ENCODE measurements around the gene TBXT.
"Not testable (repeated sequence)": the region's sequence is repeated elsewhere in the genome, so short reads cannot be mapped to it uniquely, and the experiment has no call there.

TBXT gene

GRCh38 chr6:166172546-166172945 lies 4.9 kb upstream of the TBXT start:
- DNase-seq (ENCODE audit: low read depth in 2 of 2) = no peak

- DNase-seq (ENCODE audit: low read depth in 2 of 2) = no peak
Measured at GRCh38 chr6:166169549-166170421, 2.1 kb upstream of the TBXT start.

- DNase-seq (ENCODE audit: low read depth in 2 of 2) = no peak
Measured at GRCh38 chr6:166168616-166169548, 1.2 kb upstream of the TBXT start.

- no peak for DNase-seq (ENCODE audit: low read depth in 2 of 2)
Measured at GRCh38 chr6:166167258-166167731, 356 bp downstream of the TBXT start.

GRCh38 chr6:166166314-166167257 lies 1.1 kb downstream of the TBXT start:
- DNase-seq (ENCODE audit: low read depth in 2 of 2) = no peak

GRCh38 chr6:166165558-166166313 lies 1.9 kb downstream of the TBXT start:
- no peak for DNase-seq (ENCODE audit: low read depth in 2 of 2)

- no peak for DNase-seq (ENCODE audit: low read depth in 2 of 2)
Measured at GRCh38 chr6:166162599-166163342, 4.9 kb downstream of the TBXT start.

- no peak for DNase-seq (ENCODE audit: low read depth in 2 of 2)
Measured at GRCh38 chr6:166157930-166158617, 9.6 kb downstream of the TBXT start.

- DNase-seq (ENCODE audit: low read depth in 2 of 2) = no peak
Measured at GRCh38 chr6:166156942-166157341, 10.7 kb downstream of the TBXT start.

- DNase-seq (ENCODE audit: low read depth in 2 of 2) = no peak
Measured at GRCh38 chr6:166153966-166154365, 13.7 kb downstream of the TBXT start.

- DNase-seq (ENCODE audit: low read depth in 2 of 2) = no peak
Measured at GRCh38 chr6:166152660-166153059, 15.0 kb downstream of the TBXT start.

- DNase-seq (ENCODE audit: low read depth in 2 of 2) = no peak
Measured at GRCh38 chr6:166151798-166152197, 15.9 kb downstream of the TBXT start.

GRCh38 chr6:166145751-166146150 lies 21.9 kb downstream of the TBXT start:
- no peak for DNase-seq (ENCODE audit: low read depth in 2 of 2)

- DNase-seq (ENCODE audit: low read depth in 2 of 2) = no peak
Measured at GRCh38 chr6:166143011-166143410, 24.6 kb downstream of the TBXT start.

GRCh38 chr6:166127624-166128472 lies 39.8 kb downstream of the TBXT start:
- no peak for DNase-seq (ENCODE audit: low read depth in 2 of 2)

- not testable (repeated sequence) for DNase-seq (ENCODE audit: low read depth in 2 of 2)
Measured at GRCh38 chr6:166123115-166123514, 44.5 kb downstream of the TBXT start.

GRCh38 chr6:166121726-166122125 lies 45.9 kb downstream of the TBXT start:
- DNase-seq (ENCODE audit: low read depth in 2 of 2) = no peak

All from stimulated activated CD8-positive, alpha-beta memory T cell treated with anti-CD3 and anti-CD28 coated beads, Interleukin-7, amount 100 ng/mL, for 4 hours (primary cell).